ENCODE results near the gene SOX21.

Gene SOX21

DNA sequence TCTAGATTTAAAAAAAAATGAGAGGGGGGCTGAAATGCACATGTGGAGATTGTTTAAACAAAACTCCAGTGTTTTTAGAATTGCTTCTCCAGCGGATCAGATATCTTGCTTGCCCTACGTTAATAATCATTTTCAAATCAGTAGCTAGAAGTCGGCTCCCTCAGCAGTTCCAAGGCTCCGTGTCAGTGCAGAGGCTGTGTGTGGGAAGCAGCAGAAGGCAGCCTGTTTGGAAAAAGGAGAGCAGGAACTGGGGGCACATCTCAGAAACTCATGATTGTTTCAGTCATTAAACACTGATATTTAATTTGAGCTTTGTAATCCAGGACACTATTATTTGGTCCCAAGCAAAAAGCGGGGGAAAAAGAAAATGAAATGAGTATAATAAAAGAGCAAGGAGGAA, 50.9 kb downstream of the SOX21 start:
- H3K4me3 ChIP-seq (ENCODE audit: low read length): no peak overlapping the region

GRCh38 chr13:94660695-94661326, 51.5 kb downstream of the SOX21 start:
- TF ChIP-seq, protein P1, sequence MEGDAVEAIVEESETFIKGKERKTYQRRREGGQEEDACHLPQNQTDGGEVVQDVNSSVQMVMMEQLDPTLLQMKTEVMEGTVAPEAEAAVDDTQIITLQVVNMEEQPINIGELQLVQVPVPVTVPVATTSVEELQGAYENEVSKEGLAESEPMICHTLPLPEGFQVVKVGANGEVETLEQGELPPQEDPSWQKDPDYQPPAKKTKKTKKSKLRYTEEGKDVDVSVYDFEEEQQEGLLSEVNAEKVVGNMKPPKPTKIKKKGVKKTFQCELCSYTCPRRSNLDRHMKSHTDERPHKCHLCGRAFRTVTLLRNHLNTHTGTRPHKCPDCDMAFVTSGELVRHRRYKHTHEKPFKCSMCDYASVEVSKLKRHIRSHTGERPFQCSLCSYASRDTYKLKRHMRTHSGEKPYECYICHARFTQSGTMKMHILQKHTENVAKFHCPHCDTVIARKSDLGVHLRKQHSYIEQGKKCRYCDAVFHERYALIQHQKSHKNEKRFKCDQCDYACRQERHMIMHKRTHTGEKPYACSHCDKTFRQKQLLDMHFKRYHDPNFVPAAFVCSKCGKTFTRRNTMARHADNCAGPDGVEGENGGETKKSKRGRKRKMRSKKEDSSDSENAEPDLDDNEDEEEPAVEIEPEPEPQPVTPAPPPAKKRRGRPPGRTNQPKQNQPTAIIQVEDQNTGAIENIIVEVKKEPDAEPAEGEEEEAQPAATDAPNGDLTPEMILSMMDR (conservative IDR thresholded peaks at IDR 0.05; ENCODE audit: low read depth, low read length): peak; percentile 51
- DNase-seq (ENCODE audit: low read depth): no peak
- H3K4me3 ChIP-seq (ENCODE audit: low read length): no peak overlapping the region

More for the DNA sequence above, 50.9 kb downstream of the SOX21 start:
- TF ChIP-seq, protein P1 (conservative IDR thresholded peaks at IDR 0.05; ENCODE audit: low read depth, low read length): no peak
- no peak for DNase-seq (ENCODE audit: low read depth)
